Stimulated activated naive CD8-positive, alpha-beta T cell treated with anti-CD3 and anti-CD28 coated beads, Interleukin-15, amount 100 ng/mL, for 72 hours (primary cell): ENCODE data around the gene ZBTB7B.

ENCODE experiments used
- ATAC-seq: fragments of 150-1000 bp; cut with Tn5 transposase; 2 replicates; pipeline ENCODE4 v1.10.0; 2021; ENCODE audit warnings: mild to moderate bottlenecking, moderate library complexity
- DNase-seq, 2 donors: peaks; one replicate each; pipeline ENCODE4 v3.0.0; 2021 to 2022
- H3K27ac Mint-ChIP-seq, 2 donors: one replicate each; pipeline ENCODE4 v1.8.0; 2022; ENCODE audit warnings: mild to moderate bottlenecking in 2 of 2, mixed read lengths in 2 of 2, moderate library complexity in 2 of 2
- H3K27me3 Mint-ChIP-seq: one replicate; pipeline ENCODE4 v1.8.0; 2022; ENCODE audit warnings: mixed read lengths
- H3K4me1 Mint-ChIP-seq: one replicate; pipeline ENCODE4 v1.8.0; 2022; ENCODE audit warnings: mild to moderate bottlenecking, mixed read lengths
- H3K4me3 Mint-ChIP-seq, 2 donors: one replicate each; pipeline ENCODE4 v1.8.0; 2022; ENCODE audit warnings: mild to moderate bottlenecking in 2 of 2, mixed read lengths in 2 of 2, moderate library complexity in 1 of 2
- H3K9me3 Mint-ChIP-seq, 2 donors: one replicate each; pipeline ENCODE4 v1.8.0; 2022; ENCODE audit warnings: mixed read lengths in 2 of 2

The ZBTB7B gene

GRCh38 chr1:154962795-154963330 lies 39.7 kb upstream of the ZBTB7B start:
- H3K27me3 Mint-ChIP-seq = no peaks in the 10 kb centered on the region
- H3K4me1 Mint-ChIP-seq = peaks cover 59% of the 10 kb centered on the region
- DNase-seq (no peak), ATAC-seq (no peak)
- peak overlapping the region; percentile 88 to 92 for H3K4me3 Mint-ChIP-seq
- peak overlapping the region in 1 of 2 donors; percentile 95 for H3K27ac Mint-ChIP-seq
- H3K9me3 Mint-ChIP-seq = no peaks in the 10 kb centered on the region

- H3K27ac Mint-ChIP-seq = peak overlapping the region in 1 of 2 donors; percentile 55
- H3K9me3 Mint-ChIP-seq = no peaks in the 10 kb centered on the region
- peak overlapping the region in 1 of 2 donors; percentile 9 for H3K4me3 Mint-ChIP-seq
- H3K4me1 Mint-ChIP-seq = peaks cover 58% of the 10 kb centered on the region
- ATAC-seq (no peak), DNase-seq (no peak)
- H3K27me3 Mint-ChIP-seq = no peaks in the 10 kb centered on the region
Measured at GRCh38 chr1:154963643-154964042, 39.0 kb upstream of the ZBTB7B start.

- ATAC-seq (no peak), DNase-seq (no peak)
- H3K27me3 Mint-ChIP-seq = no peaks in the 10 kb centered on the region
- no peak overlapping the region for H3K4me3 Mint-ChIP-seq
- no peak overlapping the region for H3K27ac Mint-ChIP-seq
- peaks cover 58% of the 10 kb centered on the region for H3K4me1 Mint-ChIP-seq
- no peaks in the 10 kb centered on the region for H3K9me3 Mint-ChIP-seq
Measured at GRCh38 chr1:154964359-154964758, 38.2 kb upstream of the ZBTB7B start.

GRCh38 chr1:154966111-154966510 lies 36.5 kb upstream of the ZBTB7B start:
- H3K4me1 Mint-ChIP-seq = peaks cover 58% of the 10 kb centered on the region
- no peaks in the 10 kb centered on the region for H3K9me3 Mint-ChIP-seq
- H3K27me3 Mint-ChIP-seq = no peaks in the 10 kb centered on the region
- ATAC-seq (no peak), DNase-seq (no peak)
- H3K27ac Mint-ChIP-seq = peak overlapping the region in 1 of 2 donors; percentile 57
- no peak overlapping the region for H3K4me3 Mint-ChIP-seq

GRCh38 chr1:154967331-154967950 lies 35.2 kb upstream of the ZBTB7B start:
- Mint-ChIP-seq H3K4me3 (no peak overlapping the region), H3K27me3 (no peaks in the 10 kb centered on the region), H3K9me3 (no peaks in the 10 kb centered on the region), H3K27ac (peak overlapping the region in 1 of 2 donors; percentile 82), H3K4me1 (peaks cover 68% of the 10 kb centered on the region)
- ATAC-seq = no peak
- DNase-seq = no peak

- no peak for ATAC-seq
- Mint-ChIP-seq H3K27ac (peak overlapping the region; percentile 81 to 94), H3K4me1 (peaks cover 63% of the 10 kb centered on the region), H3K4me3 (no peak overlapping the region), H3K27me3 (no peaks in the 10 kb centered on the region), H3K9me3 (no peaks in the 10 kb centered on the region)
- no peak for DNase-seq
Measured at GRCh38 chr1:154968731-154969130, 33.9 kb upstream of the ZBTB7B start.

GRCh38 chr1:154969246-154969645 lies 33.4 kb upstream of the ZBTB7B start:
- no peak for DNase-seq
- Mint-ChIP-seq H3K27ac (peak overlapping the region; percentile 81 to 94), H3K27me3 (no peaks in the 10 kb centered on the region), H3K9me3 (no peaks in the 10 kb centered on the region), H3K4me1 (peaks cover 58% of the 10 kb centered on the region), H3K4me3 (no peak overlapping the region)
- ATAC-seq = no peak

- no peak for DNase-seq
- ATAC-seq = no peak
- Mint-ChIP-seq H3K4me1 (peaks cover 58% of the 10 kb centered on the region), H3K4me3 (no peak overlapping the region), H3K27me3 (no peaks in the 10 kb centered on the region), H3K27ac (peak overlapping the region in 1 of 2 donors; percentile 55), H3K9me3 (no peaks in the 10 kb centered on the region)
Measured at GRCh38 chr1:154969860-154970452, 32.6 kb upstream of the ZBTB7B start.

- Mint-ChIP-seq H3K27me3 (no peaks in the 10 kb centered on the region), H3K9me3 (no peaks in the 10 kb centered on the region), H3K4me1 (peaks cover 49% of the 10 kb centered on the region), H3K27ac (peak within 1 kb of the TSS; percentile 55 to 81), H3K4me3 (peak within 1 kb of the TSS; percentile 52 to 53)
- no peak for ATAC-seq
- DNase-seq = no peak
Measured at GRCh38 chr1:154970631-154971340, 31.8 kb upstream of the ZBTB7B start, which contains the start of gene SHC1. TSS of gene SHC1 (minus strand) at chr1:154970747. CDS start at chr1:154970526, 221 bp downstream.

GRCh38 chr1:154971341-154971998 lies 31.1 kb upstream of the ZBTB7B start:
- H3K27ac Mint-ChIP-seq = no peak overlapping the region
- H3K4me3 Mint-ChIP-seq = peak overlapping the region; percentile 5 to 52
- no peaks in the 10 kb centered on the region for H3K9me3 Mint-ChIP-seq
- no peaks in the 10 kb centered on the region for H3K27me3 Mint-ChIP-seq
- peaks cover 49% of the 10 kb centered on the region for H3K4me1 Mint-ChIP-seq
- DNase-seq = no peak
- no peak for ATAC-seq

- H3K9me3 Mint-ChIP-seq = no peaks in the 10 kb centered on the region
- H3K27ac Mint-ChIP-seq = peak overlapping the region in 1 of 2 donors; percentile 71
- peaks cover 49% of the 10 kb centered on the region for H3K4me1 Mint-ChIP-seq
- H3K4me3 Mint-ChIP-seq = no peak overlapping the region
- no peaks in the 10 kb centered on the region for H3K27me3 Mint-ChIP-seq
- ATAC-seq (no peak), DNase-seq (no peak)
Measured at GRCh38 chr1:154972213-154972516, 30.4 kb upstream of the ZBTB7B start.

- H3K4me3 Mint-ChIP-seq = no peak overlapping the region
- peak overlapping the region in 1 of 2 donors; percentile 71 for H3K27ac Mint-ChIP-seq
- DNase-seq (no peak), ATAC-seq (no peak)
- H3K27me3 Mint-ChIP-seq = no peaks in the 10 kb centered on the region
- H3K9me3 Mint-ChIP-seq = no peaks in the 10 kb centered on the region
- H3K4me1 Mint-ChIP-seq = peaks cover 49% of the 10 kb centered on the region
Measured at GRCh38 chr1:154972517-154973343, 29.9 kb upstream of the ZBTB7B start.

GRCh38 chr1:154973344-154974101 lies 29.1 kb upstream of the ZBTB7B start:
- H3K4me3 Mint-ChIP-seq = no peak overlapping the region
- no peaks in the 10 kb centered on the region for H3K27me3 Mint-ChIP-seq
- no peak overlapping the region for H3K27ac Mint-ChIP-seq
- peak; percentile 34 for ATAC-seq
- peak; percentile 93 to 95 for DNase-seq
- peaks cover 46% of the 10 kb centered on the region for H3K4me1 Mint-ChIP-seq
- H3K9me3 Mint-ChIP-seq = no peaks in the 10 kb centered on the region

- Mint-ChIP-seq H3K27ac (no peak within 1 kb of the TSS), H3K9me3 (no peaks in the 10 kb centered on the region), H3K4me1 (peaks cover 39% of the 10 kb centered on the region), H3K27me3 (no peaks in the 10 kb centered on the region), H3K4me3 (no peak within 1 kb of the TSS)
- ATAC-seq (peak; percentile 89), DNase-seq (peak; percentile 95 to 98)
Measured at GRCh38 chr1:154974102-154974807, 28.3 kb upstream of the ZBTB7B start, which contains the start of gene CKS1B. TSS of gene CKS1B (plus strand) at chr1:154974681. CDS start at chr1:154974746, 65 bp downstream.
